GM21447 (cell line): Measurements from ENCODE around the gene GPR78.

Experiments used
- ATAC-seq: cut with Tn5 transposase; IDR thresholded peaks from one replicate; pipeline ENCODE4 v1.9.1; 2021; ENCODE audit not compliant: unreplicated experiment

The GPR78 gene, protein sequence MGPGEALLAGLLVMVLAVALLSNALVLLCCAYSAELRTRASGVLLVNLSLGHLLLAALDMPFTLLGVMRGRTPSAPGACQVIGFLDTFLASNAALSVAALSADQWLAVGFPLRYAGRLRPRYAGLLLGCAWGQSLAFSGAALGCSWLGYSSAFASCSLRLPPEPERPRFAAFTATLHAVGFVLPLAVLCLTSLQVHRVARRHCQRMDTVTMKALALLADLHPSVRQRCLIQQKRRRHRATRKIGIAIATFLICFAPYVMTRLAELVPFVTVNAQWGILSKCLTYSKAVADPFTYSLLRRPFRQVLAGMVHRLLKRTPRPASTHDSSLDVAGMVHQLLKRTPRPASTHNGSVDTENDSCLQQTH

DNA sequence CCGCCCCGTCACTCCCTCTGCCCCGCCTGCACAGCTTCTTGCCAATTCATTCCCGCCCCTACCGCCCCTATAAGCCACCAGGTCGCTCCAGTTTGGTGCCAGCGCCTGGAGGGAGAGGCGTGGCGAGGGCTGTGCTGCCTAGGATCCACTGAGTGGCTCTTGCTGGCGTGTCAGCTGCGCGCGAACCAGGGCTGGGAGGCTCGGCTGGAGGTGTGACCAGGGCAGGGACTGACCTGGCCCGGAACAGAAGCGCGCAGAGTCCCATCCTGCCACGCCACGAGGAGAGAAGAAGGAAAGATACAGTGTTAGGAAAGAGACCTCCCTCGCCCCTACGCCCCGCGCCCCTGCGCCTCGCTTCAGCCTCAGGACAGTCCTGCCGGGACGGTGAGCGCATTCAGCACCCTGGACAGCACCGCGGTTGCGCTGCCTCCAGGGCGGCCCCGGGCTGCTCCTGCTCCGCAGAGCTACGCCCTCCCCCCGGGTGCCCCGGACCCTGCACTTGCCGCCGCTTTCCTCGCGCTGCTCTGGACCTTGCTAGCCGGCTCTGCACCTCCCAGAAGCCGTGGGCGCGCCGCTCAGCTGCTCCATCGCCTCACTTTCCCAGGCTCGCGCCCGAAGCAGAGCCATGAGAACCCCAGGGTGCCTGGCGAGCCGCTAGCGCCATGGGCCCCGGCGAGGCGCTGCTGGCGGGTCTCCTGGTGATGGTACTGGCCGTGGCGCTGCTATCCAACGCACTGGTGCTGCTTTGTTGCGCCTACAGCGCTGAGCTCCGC is at the start of gene GPR78:
Gene GPR78, plus strand, starts transcription at position 72 of the 773 bp plus-strand sequence. Its CDS starts 591 bp downstream, at position 663.
- no peak for ATAC-seq

DNA sequence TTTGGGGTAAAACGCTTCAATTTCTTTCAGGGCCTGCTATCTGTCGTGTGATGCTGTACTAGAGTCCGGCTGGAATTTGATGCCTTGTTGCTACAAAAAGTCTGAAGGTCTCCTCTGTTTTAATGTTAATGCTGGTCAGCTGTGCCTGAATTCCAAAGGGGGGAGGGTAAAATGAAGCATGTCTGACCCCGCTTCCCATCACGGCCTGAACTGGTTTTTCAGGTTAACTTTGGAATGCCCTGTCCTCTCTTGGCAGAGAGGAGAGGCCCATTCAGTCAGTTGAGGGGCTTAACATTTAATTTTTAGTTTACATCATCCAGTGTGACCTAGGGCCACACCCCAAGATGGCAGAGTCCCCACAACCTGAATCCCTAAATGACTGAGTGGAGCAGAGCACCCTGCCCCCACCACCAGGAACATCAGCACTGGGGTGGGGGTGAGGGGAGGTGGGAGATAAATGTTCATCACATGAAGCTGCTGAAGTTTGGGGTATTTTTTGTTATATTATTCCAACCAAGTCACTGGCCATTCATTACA is 47.9 kb upstream of the GPR78 start:
- ATAC-seq = no peak

DNA sequence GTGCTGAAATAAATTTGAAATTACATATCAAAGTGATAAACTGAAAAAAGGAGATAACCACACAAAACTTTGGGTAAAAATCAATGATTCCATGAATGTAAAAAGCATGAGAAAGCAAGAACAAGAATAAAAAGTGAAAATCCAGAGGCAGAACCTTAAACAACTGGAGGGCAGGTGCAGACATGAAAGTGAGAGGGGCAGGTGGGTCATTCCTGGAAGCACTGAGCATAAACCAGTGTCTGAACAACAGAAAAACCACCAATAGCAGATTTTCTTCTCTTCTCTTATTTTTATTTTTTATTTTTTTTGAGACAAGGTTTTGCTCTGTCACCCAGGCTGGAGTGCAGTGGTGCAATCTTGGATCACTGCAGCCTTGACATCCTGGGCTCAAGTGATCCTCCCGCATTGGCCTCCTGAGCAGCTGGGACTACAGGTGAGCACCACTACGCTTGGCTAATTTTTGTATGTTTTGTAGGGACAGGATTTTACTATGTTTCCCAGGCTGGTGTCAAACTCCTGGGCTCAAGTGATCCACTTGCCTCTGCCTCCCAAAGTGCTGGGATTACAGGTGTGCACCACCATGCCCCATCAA is 46.8 kb upstream of the GPR78 start:
- peak; percentile 41 for ATAC-seq

DNA sequence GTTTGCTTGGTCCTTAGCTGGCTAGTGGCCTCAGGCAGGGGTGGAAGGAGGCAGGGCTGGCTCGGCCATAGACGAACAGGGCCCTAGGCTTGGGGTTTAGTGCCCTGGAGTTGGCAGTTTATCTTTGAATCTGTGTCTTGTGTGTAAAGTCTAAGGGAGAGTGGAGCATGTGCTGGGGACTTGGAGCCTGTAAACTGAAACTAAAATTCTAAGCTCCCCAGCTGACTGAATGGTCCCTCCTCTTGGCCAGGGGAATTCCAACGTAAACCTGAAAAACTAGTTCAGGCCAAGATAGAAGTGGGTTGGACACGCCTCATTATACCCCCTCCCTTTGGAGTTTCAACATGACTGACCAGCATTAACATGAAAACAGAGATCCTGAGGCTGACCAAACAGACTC is 46.1 kb upstream of the GPR78 start:
- ATAC-seq = peak; percentile 78

DNA sequence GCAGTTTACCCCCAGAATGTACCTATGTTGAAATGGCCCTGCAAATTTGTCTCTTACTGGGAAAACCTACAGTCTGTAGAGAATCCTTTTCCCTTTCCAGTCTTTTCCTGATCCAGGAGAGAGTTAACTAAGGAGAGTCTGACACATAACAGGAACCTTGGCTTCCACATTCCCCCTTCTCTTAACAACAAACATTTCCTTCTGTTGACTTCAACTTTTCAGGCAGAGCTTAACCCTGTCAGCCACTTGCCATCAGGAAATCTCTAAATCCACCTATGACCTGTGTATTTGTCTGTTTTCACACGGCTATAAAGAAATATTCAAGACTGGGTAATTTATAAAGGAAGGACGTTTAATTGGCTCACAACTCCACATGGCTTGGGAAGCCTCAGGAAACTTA is 45.6 kb upstream of the GPR78 start:
- no peak for ATAC-seq

DNA sequence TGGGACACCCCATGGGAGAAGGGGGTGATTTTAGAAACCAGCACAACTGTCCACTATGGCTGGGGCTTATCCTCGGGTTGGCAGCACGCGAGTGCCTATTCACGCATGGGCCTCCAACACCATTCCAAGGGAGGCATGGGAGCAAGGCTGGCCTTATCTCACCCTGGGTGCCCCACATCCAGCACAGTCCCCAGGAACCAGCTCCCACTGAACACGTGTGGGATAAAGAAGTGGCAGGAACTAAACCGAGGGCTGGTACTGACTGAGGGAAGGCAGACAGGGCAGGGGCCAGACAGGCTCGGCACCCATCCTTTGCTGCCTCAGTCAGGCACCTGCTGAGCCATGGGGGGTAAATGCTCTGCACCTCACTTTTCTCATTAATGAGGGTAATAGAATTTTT is 43.7 kb upstream of the GPR78 start:
- no peak for ATAC-seq

DNA sequence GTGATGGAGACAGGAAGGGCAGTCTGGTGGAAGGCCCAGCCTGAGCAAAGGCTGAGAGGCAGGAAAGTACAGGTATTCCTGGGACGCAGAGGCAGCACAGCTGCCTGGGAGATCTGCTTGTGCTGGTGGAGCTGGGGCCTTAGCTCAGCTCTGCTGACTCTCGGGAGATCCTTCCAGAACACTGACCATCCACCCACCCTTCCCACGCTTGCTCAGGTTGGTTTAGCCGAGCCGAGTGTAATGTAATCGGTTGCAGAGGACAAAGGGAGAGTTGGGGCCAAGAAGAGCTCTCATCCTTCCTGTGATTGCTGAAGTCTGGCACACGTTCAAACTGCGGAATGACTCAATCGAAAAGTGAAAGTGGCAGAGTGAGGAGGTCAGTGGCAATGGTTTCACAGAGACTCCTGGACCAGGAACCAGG is 43.1 kb upstream of the GPR78 start:
- ATAC-seq = no peak

DNA sequence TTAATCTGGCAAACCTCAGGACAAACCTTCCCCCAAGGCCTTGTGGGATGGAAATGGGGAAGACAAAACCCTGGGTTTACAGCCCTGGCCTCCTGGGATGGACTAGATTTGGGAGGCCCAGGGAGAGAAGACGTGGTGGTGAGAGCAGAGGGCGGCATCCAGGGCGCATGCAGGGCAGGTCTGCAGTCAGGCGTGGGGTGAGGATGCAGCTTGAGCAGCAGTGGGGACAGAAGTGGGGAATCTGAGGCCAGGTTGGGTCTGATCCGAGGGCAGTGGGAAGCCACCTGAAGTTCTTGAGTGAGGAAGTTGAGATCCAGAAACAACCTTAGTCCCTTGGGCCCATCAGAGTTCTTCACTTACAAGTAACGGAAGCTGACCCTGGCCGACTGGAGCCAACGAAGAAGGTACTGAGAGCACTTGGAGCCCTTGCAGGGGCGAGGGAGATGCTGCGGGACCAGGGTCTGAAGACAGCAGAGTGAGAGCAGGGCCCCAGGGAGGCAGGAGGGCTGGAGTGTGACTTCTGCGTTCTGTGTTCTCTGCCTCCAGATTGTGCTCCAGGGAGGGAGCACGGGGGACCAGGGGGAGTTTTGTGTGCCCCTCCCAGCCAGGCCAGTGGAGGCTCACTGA is 42.0 kb upstream of the GPR78 start:
- ATAC-seq = no peak

DNA sequence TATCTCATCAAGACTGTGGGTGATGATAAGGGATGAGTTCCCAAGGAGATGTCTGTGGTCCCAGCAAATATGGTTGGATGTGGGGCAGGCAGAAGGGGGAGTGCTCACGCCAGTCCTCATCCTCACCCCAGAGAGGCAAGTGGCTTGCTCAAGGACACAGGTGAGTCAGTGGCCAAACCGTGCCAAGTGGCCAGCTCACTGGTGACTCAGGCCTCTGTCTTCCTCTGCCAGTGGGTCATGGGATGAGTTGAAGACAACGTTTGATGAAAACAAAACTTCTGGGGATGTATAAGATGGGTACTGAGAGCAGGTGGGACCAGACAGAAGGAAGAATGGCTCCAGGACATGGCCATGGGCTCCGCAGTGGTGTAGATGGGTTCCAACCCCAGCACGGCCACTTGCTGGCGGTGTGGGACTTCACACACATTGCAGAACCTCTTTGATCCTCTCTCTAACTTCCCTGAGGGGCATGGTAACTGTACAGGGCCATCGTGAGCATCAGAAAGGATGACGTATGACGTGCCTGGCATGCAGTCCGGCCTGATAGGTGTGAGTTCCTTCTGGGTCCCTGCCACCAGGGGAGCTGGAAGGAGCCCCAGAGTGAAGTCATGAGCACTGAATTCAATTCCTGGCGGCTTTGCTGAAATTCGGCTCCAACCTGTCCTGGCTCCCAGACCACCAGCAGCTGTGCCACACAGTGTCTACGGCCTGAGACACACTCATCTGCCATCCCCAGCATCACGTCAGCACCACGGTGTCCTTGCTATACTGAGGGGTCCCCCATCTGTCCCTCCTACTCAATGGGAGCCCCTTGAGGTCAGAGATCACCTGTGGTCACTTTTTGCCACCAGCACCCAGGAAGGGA is 41.3 kb upstream of the GPR78 start:
- ATAC-seq = no peak

DNA sequence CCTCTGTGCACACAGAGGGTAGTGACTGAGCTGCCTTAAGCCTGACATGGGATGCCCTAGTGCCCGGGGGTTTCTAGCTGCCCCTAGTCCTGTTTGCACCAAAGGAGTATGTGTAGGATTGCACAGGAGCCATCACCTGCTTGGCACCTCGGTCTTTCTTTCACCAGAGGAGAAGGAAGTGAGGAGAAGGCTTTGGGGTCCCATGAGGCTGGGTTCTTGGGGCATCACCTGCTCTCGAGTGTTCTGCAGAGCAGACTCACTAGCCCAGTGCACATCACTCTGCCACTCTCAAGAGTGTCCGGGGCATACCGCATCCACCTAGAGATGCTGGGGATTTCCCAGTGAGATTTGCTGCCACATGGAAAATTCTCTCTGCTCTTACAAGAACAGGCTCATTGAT is 40.5 kb upstream of the GPR78 start:
- ATAC-seq = no peak

DNA sequence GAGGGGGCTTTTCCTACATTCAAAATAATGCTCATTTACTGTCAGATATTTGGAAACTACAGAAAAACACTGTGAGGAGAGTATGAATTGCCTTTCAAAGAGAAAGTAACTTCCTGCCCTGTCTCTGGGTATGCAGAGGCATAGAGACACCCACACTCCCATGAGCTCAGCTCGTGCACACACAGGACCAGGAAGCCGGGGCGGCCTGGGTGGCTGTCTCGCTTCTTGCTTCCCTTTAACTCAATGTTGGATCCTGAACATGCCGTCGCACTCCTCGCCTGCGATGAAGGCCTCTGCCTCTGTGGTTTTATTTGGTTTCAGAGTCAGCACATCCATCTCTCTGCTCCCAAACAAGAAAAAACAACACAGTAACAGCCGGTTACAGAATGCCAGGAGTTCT is 40.1 kb upstream of the GPR78 start:
- ATAC-seq = no peak

DNA sequence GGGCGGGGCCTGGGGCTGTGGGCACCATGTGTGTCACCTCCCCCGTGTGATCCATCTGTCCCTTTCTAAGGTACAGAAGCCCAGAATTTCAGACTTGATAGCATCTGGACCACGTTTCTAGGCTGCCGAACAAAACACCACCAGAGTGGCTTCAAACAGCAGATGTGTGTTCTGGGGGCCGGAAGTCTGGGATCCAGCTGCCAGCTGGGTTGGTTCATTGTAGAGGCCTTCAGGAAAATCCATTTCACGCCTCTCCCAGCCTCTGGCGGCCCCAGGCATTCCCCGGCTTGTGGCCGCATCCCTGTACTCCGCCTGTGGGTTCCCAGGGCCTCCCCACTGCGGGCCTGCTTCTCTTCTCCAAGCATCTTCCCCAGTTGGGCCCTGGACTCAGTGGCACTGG is 39.6 kb upstream of the GPR78 start:
- no peak for ATAC-seq

DNA sequence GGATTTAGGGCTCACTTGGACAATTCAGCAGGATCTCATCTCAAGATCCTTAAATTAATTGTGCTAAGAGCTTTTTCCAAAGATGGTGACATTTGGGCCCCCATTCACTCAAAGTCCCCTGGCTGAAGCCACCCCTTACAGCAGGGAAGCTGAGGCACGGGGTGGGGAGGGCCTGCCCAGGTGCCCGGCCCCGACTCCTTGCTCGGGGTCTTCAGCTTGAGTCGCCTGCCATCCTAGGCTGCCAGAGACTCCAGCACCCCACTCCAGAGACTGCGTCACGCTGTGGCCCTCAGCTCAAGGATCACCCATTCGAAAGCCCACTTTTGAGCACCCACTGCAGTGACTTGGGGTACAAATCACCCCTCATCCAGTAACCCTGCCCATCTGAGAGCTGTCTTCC is 39.2 kb upstream of the GPR78 start:
- no peak for ATAC-seq

DNA sequence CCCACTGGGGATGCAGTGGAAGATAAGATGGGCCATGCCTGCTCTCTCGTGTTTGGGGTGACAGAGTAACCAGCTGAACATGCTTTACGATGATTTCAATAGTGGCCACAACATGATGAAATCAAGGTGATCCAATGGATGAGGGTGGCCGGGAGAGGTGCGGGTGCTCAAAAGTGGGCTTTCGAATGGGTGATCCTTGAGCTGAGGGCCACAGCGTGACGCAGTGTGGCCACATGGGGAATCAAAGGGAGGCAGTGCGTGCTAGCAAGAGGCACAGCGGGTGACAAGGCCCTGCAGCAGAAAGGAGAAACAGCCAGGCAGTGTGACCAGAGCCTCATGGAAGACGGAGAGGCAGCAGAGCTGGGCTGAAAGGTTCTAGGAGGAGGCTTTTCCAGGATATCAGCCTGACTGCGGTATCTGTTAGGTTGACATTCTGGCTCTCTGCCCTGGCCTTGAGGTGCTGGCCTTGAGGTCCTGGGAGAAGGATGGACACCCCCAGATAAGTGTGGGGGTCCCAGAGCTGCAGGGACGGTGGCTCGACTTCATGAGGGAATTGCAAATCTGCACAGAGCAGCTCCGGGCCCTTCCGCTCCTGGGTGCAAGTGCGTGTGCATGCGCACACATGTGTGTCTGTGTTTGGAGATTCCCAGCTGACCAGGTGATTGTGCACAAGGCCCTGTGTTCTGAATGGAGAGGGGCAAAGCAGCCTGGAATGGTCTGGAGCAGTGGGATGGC is 38.0 kb upstream of the GPR78 start:
- no peak for ATAC-seq

DNA sequence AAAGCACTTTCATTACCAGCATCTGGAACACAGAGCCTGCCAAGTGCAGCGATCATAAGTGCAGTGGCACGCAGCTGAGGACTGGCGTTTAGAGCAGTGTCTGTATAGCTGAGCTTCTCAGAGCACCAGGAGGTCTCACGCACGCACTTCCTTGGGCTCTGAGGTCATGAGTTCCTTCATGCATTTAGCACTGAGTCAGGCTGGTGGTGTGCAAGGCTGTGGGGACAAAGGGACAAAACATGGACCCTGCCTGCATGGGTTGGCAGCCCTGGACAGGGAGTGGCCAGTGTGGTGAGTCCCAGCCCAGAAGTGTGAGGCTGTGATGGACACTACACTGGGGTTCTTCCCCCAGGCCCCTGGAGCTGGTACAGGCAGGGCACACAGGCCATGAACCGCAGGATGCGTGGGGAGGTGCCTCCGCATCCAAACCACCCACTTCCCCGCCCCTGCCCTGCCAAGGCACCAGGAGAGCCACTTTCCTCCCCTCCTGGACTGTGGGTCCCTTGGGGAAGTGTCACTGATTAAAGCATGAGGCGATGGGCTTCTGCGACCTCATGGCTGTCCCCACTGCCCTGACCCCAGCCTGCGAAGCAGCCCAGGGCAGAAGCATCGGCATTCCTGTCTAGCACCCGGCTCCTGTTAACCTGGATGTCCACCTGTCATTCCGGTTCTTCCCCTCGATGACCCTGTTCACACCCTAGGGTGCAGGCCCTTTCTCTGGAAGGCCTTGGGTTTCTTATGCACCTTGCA is 37.2 kb upstream of the GPR78 start:
- ATAC-seq = no peak

DNA sequence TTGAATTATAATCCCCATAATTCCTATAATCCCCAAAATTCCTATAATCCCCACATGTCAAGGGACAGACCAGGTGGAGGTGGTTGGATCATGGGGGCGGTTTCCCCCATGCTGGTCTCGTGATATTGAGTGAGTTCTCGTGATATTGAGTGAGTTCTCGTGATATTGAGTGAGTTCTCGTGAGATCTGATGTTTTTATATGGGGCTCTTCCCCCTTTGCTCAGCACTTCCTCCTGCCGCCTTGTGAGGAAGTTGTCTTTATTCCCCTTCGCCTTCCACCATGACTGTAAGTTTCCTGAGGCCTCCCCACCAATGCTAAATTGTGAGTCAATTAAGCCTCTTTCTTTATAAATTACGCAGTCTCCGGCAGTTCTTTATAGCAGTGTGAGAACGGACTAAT is 36.6 kb upstream of the GPR78 start:
- no peak for ATAC-seq

DNA sequence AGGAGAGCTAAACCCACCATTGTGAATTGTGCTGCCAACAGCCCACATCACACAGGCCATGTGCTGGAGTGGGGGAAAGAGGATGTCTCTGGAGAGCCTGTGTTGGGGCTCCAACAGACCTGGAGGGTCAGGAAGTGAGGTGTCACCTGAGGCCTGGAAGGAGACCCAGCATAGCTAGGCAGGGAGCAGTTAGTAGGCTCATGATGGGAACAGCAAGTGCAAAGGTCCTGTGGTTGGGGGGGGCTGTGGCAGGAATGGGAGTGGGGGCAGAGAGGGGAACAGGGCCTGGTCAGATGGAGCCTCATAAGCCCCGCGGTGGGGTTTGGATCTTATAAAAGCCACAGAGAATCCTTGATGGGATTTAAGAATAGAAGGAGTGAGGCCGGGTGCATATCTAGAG is 35.9 kb upstream of the GPR78 start:
- ATAC-seq = no peak

DNA sequence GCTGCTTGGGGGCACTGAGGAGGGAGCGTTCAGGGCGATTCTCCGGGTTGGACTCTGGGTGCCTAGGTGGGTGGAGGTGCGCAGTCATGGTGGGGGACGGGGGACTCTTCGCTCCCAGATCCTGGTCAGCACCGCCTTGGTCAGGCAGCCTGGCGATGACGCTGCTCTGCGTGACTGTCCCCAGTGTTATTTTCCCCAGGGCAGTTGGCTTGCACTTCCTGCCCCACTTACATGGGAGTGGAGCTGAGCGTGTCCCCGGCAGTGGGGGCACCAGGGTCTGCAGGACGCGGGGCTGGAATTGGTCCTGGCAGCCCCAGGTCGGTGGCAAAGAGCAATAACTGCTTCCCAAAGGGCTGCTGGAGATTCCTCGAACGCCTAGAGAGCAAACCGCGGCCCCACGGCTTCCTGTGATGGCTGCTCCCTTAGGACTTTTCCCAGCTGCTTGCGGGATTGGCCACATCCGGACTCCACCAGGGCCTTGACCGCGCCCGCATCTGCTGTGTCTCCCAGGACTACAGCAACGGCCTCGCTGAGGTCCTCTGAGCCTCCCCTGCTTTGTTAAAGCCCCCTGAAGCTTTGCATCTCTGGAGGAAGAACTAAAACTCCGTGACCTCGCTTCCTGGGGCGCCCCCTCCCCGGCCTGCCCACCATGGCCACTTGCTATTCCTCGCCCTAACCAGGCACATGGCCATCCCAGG is 35.3 kb upstream of the GPR78 start:
- no peak for ATAC-seq

DNA sequence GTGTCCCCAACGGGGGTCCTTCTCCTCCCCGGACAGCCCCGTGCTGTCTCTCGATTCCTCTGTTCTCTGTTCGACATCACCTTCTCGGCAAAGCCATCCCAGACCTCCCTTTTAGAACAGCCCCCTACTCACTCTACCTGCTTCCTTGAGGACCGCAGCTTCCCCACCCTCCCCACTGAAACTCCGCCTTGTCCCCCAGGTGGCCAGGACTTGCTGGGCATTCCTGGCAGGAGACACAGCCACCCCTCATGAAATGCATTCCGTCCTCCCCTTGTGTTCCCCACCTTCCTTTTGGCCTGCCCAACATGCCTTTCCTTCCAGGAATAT is 34.8 kb upstream of the GPR78 start:
- no peak for ATAC-seq
